ENCODE data around the gene PDE6H. TPM values are rescaled to one million over a fixed set of nuclear protein-coding genes. Genes with fewer than 3 reads are reported as not detected.

PDE6H gene
- total RNA-seq, 2 experiments from 2014 or later = not detected

- Histone ChIP-seq H3K36me3 (ENCODE audit: insufficient read depth, low read length) (no peaks in the 10 kb centered on the region), H3K4me3 (ENCODE audit: low read length) (no peak overlapping the region), H3K27me3 (ENCODE audit: control insufficient read depth in 1 of 2, insufficient read depth in 2 of 2, low read length in 2 of 2) (peaks cover 9 to 17% of the 10 kb centered on the region in 2 experiments), H3K4me1 (ENCODE audit: insufficient read depth, low read length) (peaks cover 2% of the 10 kb centered on the region), H3K9me3 (ENCODE audit: control insufficient read depth in 1 of 2, insufficient read depth in 1 of 2, low read length in 2 of 2) (no peaks in the 10 kb centered on the region), H3K27ac (ENCODE audit: low read depth in 1 of 2, low read length in 2 of 2) (no peak overlapping the region)
- CTCF ChIA-PET = interaction anchor here (0.6 kb wide), 1 partner anchor 640 kb away, joined by 3 read pairs; no protein-coding TSS in a partner anchor
- ATAC-seq (ENCODE audit: poor library complexity) (no peak), DNase-seq (no peak)
- Mint-ChIP-seq H3K27me3 (peaks cover 24% of the 10 kb centered on the region), H3K9me3 (no peaks in the 10 kb centered on the region), H3K4me1 (ENCODE audit: low read depth) (peaks cover 5% of the 10 kb centered on the region), H3K4me3 (no peak overlapping the region), H3K27ac (no peak overlapping the region), H3K36me3 (ENCODE audit: low read depth) (no peaks in the 10 kb centered on the region)
- POLR2A ChIA-PET = interaction anchor here (1.5 kb wide), 1 partner anchor 10 kb away, joined by 5 read pairs; no protein-coding TSS in a partner anchor
- TF ChIP-seq CTCF (IDR thresholded peaks at IDR 0.05) = no peak
- intact Hi-C loops (cut with DNase I, micrococcal nuclease) = loop anchor here in 1 of 2 experiments (5.0 kb wide), 1 partner anchor 222 kb away; the partner anchor contains the start of gene RERG
Observed at GRCh38 chr12:15000575-15000974, 27.7 kb downstream of the PDE6H start.

- ATAC-seq (ENCODE audit: poor library complexity) (no peak), DNase-seq (no peak)
- Histone ChIP-seq H3K9me3 (ENCODE audit: control insufficient read depth in 1 of 2, insufficient read depth in 1 of 2, low read length in 2 of 2) (no peaks in the 10 kb centered on the region), H3K36me3 (ENCODE audit: insufficient read depth, low read length) (no peaks in the 10 kb centered on the region), H3K27me3 (ENCODE audit: control insufficient read depth in 1 of 2, insufficient read depth in 2 of 2, low read length in 2 of 2) (peaks cover 18 to 20% of the 10 kb centered on the region in 2 experiments), H3K27ac (ENCODE audit: low read depth in 1 of 2, low read length in 2 of 2) (no peak overlapping the region), H3K4me1 (ENCODE audit: insufficient read depth, low read length) (no peaks in the 10 kb centered on the region), H3K4me3 (ENCODE audit: low read length) (no peak overlapping the region)
- Mint-ChIP-seq H3K4me1 (ENCODE audit: low read depth) (no peaks in the 10 kb centered on the region), H3K27me3 (peaks cover 34% of the 10 kb centered on the region), H3K36me3 (ENCODE audit: low read depth) (no peaks in the 10 kb centered on the region), H3K4me3 (no peak overlapping the region), H3K9me3 (no peaks in the 10 kb centered on the region), H3K27ac (no peak overlapping the region)
- no peak for TF ChIP-seq CTCF (IDR thresholded peaks at IDR 0.05)
- intact Hi-C loops (cut with DNase I, micrococcal nuclease) = loop anchor here in 1 of 2 experiments (5.0 kb wide), 1 partner anchor 220 kb away; the partner anchor contains the start of gene RERG
- CTCF ChIA-PET = no interaction called here
- POLR2A ChIA-PET = interaction anchor here (0.6 to 0.8 kb wide), 2 partner anchors 198 to 223 kb away, joined by 4 to 6 read pairs; partner anchors contain the start of gene C12orf60
Observed at GRCh38 chr12:15001733-15002382, 29.0 kb downstream of the PDE6H start.

- Mint-ChIP-seq H3K9me3 (no peaks in the 10 kb centered on the region), H3K4me1 (ENCODE audit: low read depth) (no peaks in the 10 kb centered on the region), H3K4me3 (no peak overlapping the region), H3K36me3 (ENCODE audit: low read depth) (no peaks in the 10 kb centered on the region), H3K27me3 (peaks cover 52% of the 10 kb centered on the region), H3K27ac (no peak overlapping the region)
- CTCF ChIA-PET = interaction anchor here (1.4 kb wide), 1 partner anchor 9 kb away, joined by 3 read pairs; no protein-coding TSS in a partner anchor
- DNase-seq = no peak
- no peaks in the 10 kb centered on the region for H3K4me1 ChIP-seq (ENCODE audit: insufficient read depth, low read length)
- H3K9me3 ChIP-seq (ENCODE audit: control insufficient read depth in 1 of 2, insufficient read depth in 1 of 2, low read length in 2 of 2) = no peaks in the 10 kb centered on the region
- no peak for ATAC-seq (ENCODE audit: poor library complexity)
- peaks cover 20 to 24% of the 10 kb centered on the region in 2 experiments for H3K27me3 ChIP-seq (ENCODE audit: control insufficient read depth in 1 of 2, insufficient read depth in 2 of 2, low read length in 2 of 2)
- no peak overlapping the region for H3K4me3 ChIP-seq (ENCODE audit: low read length)
- intact Hi-C loops (cut with DNase I, micrococcal nuclease) = loop anchor here in 1 of 2 experiments (5.0 kb wide), 1 partner anchor 218 kb away; the partner anchor contains the start of gene RERG
- no peak for TF ChIP-seq CTCF (IDR thresholded peaks at IDR 0.05)
- H3K36me3 ChIP-seq (ENCODE audit: insufficient read depth, low read length) = no peaks in the 10 kb centered on the region
- H3K27ac ChIP-seq (ENCODE audit: low read depth in 1 of 2, low read length in 2 of 2) = no peak overlapping the region
- POLR2A ChIA-PET = no interaction called here
Observed at GRCh38 chr12:15004421-15004820, 31.6 kb downstream of the PDE6H start.
